CD1c-positive myeloid dendritic cell (primary cell): ENCODE measurements around the gene GEMIN5.

Source experiments
- DNase-seq: peaks from one replicate; pipeline ENCODE4 v3.0.0-alpha.2; 2016; ENCODE audit errors: extremely low spot score

The GEMIN5 gene

DNA sequence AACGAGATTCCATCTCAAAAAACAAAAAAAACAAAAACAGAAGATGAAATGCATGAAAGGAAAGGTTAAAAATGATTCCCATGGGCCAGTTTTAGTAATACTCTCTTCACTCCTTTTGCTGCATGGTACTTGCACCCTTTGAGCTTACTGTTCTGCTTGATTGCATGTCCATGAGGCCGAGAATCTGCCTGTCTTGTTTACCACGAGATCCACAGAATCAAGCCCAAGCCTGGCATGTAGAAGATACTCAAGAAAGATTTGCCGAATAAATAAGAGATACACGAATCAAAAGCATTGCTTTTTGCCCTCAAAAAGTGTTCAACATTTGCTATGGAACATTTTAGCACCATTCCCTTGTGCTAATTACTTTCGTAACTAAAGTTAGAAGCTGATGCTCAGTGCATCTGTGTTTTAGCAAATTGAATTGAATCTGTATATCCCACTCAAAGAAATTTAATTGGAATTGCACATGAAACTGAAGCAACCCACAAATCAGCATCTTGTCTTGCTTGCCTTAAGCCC, 88.7 kb downstream of the GEMIN5 start:
- no peak for DNase-seq

- no peak for DNase-seq
These were observed 93.2 kb downstream of the GEMIN5 start for GRCh38 chr5:154844809-154845208.

DNA sequence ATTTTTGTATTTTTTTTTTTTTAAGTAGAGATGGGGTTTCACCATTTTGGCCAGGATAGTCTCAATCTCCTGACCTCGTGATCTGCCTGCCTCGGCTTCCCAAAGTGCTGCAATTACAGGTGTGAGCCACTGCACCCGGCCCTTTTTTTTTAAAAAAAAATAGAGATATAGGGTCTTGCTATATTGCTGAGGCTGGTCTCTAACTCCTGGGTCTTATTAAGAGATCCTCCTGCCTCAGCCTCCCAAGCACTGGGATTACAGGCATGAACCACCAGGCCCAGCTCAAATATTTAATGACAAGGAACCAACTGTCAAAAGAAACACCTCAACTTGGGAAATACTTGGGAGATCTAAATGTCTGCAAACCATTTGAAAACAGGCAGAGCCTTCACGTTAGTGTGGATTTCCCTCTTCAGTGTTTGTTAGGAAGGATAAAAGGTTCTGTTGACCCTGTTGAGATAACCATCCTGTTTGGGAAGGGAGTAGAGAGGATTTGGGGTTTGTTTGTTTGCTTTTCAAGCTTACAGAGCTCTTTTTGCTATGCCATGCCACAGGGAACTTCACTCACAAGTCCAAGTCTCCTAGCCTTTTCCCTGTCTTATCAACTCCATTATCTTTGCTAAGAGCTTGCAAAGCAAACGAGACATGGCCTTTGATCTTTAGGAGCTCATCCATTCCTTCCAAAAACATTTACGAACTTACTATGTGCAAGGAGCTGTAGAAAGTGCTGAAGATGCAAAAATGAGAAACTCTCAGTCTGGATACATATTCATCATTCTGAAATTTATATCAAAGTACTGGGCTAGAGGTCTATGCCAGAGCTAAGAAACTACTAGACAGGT, 95.1 kb downstream of the GEMIN5 start:
- DNase-seq, result no peak

- DNase-seq, result peak; percentile 26
These were observed 96.7 kb downstream of the GEMIN5 start for GRCh38 chr5:154841273-154841661.

GRCh38 chr5:154840435-154841272, 97.4 kb downstream of the GEMIN5 start:
- DNase-seq, result no peak
